Measurements from ENCODE around the gene ZSCAN16.

ZSCAN16 gene

DNA sequence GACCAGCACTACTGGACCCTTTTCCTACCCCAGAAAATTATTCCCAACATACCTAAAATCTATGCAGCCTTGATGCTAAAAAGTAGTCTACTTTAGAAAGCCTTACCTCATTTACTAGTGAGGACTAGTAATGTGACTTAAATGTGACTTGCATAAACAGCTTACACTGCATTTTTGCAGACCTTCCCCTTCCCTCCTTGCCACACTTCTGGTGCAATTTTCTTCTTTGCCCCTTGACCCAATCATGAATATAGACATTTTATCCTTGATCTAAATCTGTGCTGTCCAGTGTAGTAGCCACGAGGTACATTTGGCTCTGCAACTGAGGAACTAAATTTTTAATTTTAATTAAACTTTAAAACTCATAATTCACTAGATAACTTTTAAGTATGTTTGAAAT lies 10.3 kb downstream of the ZSCAN16 start:
- no peak for FAIRE-seq

GRCh38 chr6:28135393-28135792 lies 11.0 kb downstream of the ZSCAN16 start:
- no peak for FAIRE-seq

GRCh38 chr6:28136585-28137504 lies 12.4 kb downstream of the ZSCAN16 start:
- no peak for FAIRE-seq

GRCh38 chr6:28137505-28137981 lies 13.1 kb downstream of the ZSCAN16 start:
- FAIRE-seq: no peak

DNA sequence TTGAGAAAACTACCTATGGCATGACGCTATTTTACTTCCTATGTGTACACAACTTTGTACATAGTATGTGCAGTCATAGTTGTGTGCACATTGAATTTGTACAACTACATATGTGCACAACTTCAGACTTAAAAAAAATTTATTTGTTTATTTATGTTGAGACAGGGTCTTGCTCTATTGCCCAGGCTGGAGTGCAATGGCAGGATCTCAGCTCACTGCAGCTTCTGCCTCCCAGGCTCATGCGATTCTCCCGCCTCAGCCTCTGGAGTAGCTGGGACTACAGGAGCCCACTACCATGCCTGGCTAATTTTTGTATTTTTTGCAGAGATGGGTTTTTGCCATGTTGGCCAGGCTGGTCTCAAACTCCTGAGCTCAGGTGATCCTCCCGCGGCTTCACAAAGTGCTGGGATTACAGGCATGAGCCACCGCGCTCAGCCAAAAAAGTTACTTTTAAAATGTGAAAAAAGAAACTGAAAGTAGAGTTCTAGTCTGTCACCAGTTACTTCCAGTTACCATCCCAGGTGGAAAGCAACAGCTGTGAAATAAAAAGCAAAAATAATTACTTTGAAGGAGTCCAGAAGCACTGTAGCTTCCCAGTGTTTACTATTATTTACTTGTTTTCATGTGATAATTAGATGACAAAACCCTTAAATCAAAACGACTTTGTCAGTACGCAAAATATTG lies 15.6 kb downstream of the ZSCAN16 start:
- no peak for FAIRE-seq

GRCh38 chr6:28140616-28141015 lies 16.2 kb downstream of the ZSCAN16 start:
- FAIRE-seq: no peak

GRCh38 chr6:28141500-28142329 lies 17.3 kb downstream of the ZSCAN16 start, which contains the start of gene ZKSCAN8:
Gene ZKSCAN8, plus strand, starts transcription at chr6:28141883. Its CDS starts 6,525 bp downstream, at chr6:28148408.
- no peak for FAIRE-seq

GRCh38 chr6:28142446-28142845 lies 18.0 kb downstream of the ZSCAN16 start:
- FAIRE-seq: no peak

DNA sequence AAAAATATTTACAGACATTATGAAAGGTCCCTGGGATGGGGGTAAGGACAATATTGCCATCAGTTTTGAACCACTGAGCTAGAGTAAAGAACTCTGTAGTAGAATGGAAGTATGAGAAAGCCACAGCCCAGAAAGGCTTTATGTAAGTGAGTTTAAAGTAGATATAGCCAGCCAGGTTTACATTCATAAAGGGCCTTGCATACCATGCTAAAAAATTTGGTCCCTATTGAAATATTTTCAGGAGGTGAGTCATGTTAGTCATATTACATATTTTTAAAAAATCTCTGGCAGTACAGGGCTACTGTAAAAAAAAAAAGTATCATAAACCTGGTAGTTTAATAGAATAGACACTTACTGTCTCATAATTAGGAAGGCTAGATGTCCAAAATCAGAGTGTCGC lies 20.8 kb downstream of the ZSCAN16 start:
- no peak for FAIRE-seq

GRCh38 chr6:28152531-28152930 lies 28.1 kb downstream of the ZSCAN16 start:
- no peak for FAIRE-seq

GRCh38 chr6:28153546-28153945 lies 29.1 kb downstream of the ZSCAN16 start:
- FAIRE-seq: no peak

GRCh38 chr6:28154357-28154756 lies 29.9 kb downstream of the ZSCAN16 start:
- no peak for FAIRE-seq

GRCh38 chr6:28158318-28158717 lies 33.9 kb downstream of the ZSCAN16 start:
- FAIRE-seq: no peak

GRCh38 chr6:28159029-28159607 lies 34.7 kb downstream of the ZSCAN16 start:
- FAIRE-seq: no peak

DNA sequence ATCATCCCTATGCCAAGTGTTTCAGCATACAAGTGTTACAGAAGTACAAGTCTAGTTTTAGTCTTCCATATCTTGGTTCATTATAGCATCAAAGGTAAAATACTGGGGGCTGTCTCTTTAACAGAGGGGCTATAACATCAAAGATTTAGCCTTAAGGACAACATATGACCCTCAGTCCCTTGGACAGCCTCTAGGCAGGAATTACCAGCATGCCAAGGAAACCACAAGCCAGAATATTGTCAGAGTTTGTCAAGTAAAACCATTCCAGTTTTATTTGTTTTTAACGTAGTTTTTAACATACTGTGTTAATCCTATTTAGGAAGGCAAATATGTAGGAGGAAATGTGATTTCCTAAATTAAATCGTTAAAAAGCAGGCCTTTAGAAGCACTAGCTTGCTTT lies 35.8 kb downstream of the ZSCAN16 start:
- FAIRE-seq: no peak

DNA sequence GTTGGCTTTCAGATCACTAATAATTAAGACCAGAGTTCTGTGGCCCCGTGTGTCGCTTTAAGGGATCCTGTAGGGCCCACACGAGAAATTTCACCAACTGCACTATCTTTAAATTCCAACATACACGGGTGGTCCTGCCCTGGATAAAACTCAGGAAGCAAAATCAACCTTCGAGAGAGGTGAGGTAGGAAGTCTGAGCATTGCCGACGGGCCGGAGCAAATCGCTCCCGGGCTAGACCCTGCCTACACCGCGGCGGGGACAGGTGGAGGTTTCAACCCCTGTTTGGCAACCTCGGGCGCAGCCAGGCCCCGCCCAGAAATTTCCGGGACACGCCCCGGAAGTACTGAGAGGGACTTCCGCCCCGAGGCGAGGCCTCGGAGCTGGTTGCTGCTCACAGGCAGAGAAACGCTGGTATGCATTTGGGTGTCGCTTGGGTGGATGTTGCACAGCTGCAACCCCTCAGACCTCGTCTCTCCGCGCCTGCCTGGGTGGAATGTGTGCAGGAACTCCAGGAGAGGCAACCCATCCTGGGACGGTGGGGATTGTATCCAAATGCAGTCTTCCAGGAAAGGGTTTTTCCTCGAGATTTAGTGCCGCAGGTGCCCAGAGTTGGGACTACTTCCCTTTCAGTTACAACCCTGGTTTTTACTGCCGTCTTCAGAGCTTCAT lies 37.1 kb downstream of the ZSCAN16 start:
- no peak for FAIRE-seq

DNA sequence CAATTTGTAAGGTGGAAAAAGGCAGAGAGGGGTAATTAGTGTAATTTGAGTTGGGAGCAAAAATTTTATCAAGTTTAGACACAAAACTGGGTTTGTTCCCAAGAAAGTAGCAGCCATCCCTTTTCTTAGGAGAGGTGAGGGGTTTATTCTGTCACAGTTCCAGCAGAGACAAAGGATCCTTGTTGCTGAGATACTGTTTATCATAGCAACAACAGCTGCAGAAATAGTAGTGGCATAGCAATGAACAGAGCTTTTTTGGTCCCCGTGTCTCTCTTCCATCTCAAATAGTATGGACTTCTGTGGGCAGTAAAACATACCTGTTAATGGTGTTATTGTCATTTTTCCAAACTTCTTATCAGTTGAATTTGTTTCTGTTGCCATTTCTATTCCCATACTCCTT lies 41.2 kb downstream of the ZSCAN16 start:
- no peak for FAIRE-seq

GRCh38 chr6:28167068-28167467 lies 42.7 kb downstream of the ZSCAN16 start:
- no peak for FAIRE-seq

DNA sequence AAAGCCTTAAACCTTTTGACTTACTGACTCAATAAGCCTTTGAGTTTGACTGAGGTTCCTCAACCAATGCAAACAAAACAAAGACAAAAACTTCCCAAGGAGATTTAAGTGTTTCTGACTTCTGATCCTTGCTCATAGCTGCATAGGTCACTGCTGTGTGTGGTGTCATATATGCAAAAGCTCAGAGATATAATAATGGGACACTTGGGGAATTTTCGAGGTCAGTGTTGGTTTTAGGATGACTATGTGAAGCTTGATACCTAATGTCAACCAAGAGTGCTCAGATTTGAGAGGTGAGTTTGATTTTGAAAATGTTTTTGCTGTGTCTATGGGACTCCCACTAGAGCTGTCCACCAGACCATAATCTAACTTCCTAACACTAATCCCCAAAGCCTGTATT lies 43.5 kb downstream of the ZSCAN16 start:
- no peak for FAIRE-seq

- no peak for FAIRE-seq
These were observed 46.9 kb downstream of the ZSCAN16 start for GRCh38 chr6:28171271-28171670.

DNA sequence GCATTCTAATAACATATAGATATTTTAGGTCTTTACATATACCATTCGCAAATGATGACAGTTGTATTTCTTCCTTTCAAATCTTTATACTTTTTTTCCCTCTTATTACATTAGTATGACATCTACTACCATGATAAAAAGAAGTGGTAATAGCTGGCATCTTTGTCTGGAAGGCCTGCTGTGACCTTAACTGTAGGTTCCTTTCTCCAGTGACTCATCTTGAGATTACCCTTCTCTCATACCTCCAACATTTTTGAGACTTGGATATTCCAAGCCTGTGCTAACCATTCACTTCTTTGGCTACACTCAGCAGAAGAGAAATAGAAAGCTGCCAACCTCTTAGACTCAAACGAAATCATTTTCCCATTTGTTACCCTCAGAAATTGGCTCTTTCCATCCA lies 47.6 kb downstream of the ZSCAN16 start:
- no peak for FAIRE-seq

- no peak for FAIRE-seq
These were observed 52.0 kb downstream of the ZSCAN16 start for GRCh38 chr6:28176373-28176772.

Measured in islet of Langerhans (tissue), 1 donor.